ENCODE data around the gene MAN2B1.

The MAN2B1 gene

GRCh38 chr19:12668346-12668745 is 1.8 kb upstream of the MAN2B1 start:
- H3K4me3 ChIP-seq (replicated peaks in 1 of 2; ENCODE audit: low read depth in 2 of 2, low read length in 2 of 2): peak overlapping the region; percentile 96 to 98
- no peak for DNase-seq (ENCODE audit: low read depth in 2 of 2)
- no peak for TF ChIP-seq CTCF (IDR thresholded peaks at IDR 0.05; ENCODE audit: low read depth, low read length)

GRCh38 chr19:12667731-12668302 is 1.3 kb upstream of the MAN2B1 start:
- peak overlapping the region in 1 of 2 donors; percentile 96 for H3K4me3 ChIP-seq (replicated peaks in 1 of 2; ENCODE audit: low read depth in 2 of 2, low read length in 2 of 2)
- no peak for TF ChIP-seq CTCF (IDR thresholded peaks at IDR 0.05; ENCODE audit: low read depth, low read length)
- no peak for DNase-seq (ENCODE audit: low read depth in 2 of 2)

- peak overlapping the region; percentile 80 to 88 for H3K4me3 ChIP-seq (replicated peaks in 1 of 2; ENCODE audit: low read depth in 2 of 2, low read length in 2 of 2)
- no peak for TF ChIP-seq CTCF (IDR thresholded peaks at IDR 0.05; ENCODE audit: low read depth, low read length)
- DNase-seq (ENCODE audit: low read depth in 2 of 2): no peak
Measured at GRCh38 chr19:12665671-12666264, 774 bp downstream of the MAN2B1 start.

GRCh38 chr19:12665281-12665573 is 1.3 kb downstream of the MAN2B1 start:
- H3K4me3 ChIP-seq (replicated peaks in 1 of 2; ENCODE audit: low read depth in 2 of 2, low read length in 2 of 2): no peak overlapping the region
- TF ChIP-seq CTCF (IDR thresholded peaks at IDR 0.05; ENCODE audit: low read depth, low read length): no peak
- no peak for DNase-seq (ENCODE audit: low read depth in 2 of 2)

- no peak for TF ChIP-seq CTCF (IDR thresholded peaks at IDR 0.05; ENCODE audit: low read depth, low read length)
- H3K4me3 ChIP-seq (replicated peaks in 1 of 2; ENCODE audit: low read depth in 2 of 2, low read length in 2 of 2): no peak overlapping the region
- DNase-seq (ENCODE audit: low read depth in 2 of 2): peak in 1 of 2 donors; percentile 12
Measured at GRCh38 chr19:12664406-12665280, 1.9 kb downstream of the MAN2B1 start.

- no peak for TF ChIP-seq CTCF (IDR thresholded peaks at IDR 0.05; ENCODE audit: low read depth, low read length)
- no peak overlapping the region for H3K4me3 ChIP-seq (replicated peaks in 1 of 2; ENCODE audit: low read depth in 2 of 2, low read length in 2 of 2)
- DNase-seq (ENCODE audit: low read depth in 2 of 2): no peak
Measured at GRCh38 chr19:12660980-12661379, 5.6 kb downstream of the MAN2B1 start.

All from cardiac fibroblast (primary cell).